Type B pancreatic cell (in vitro differentiated cells): Measurements from ENCODE around the gene B3GALT2. TPM values are rescaled to one million over a fixed set of nuclear protein-coding genes. Genes with fewer than 3 reads are reported as not detected.
"Not testable (repeated sequence)": the region's sequence is repeated elsewhere in the genome, so short reads cannot be mapped to it uniquely, and the experiment has no call there.

Experiments used
- DNase-seq: peaks from one replicate; pipeline ENCODE4 v3.0.0; 2021; ENCODE audit warnings: mixed read lengths; ENCODE audit not compliant: unreplicated experiment; ENCODE audit errors: extremely low spot score
- H3K27ac Mint-ChIP-seq: 2 replicates; pipeline ENCODE4 v1.8.0; 2021; ENCODE audit warnings: mild to moderate bottlenecking, mixed read lengths
- H3K27me3 Mint-ChIP-seq: 2 replicates; pipeline ENCODE4 v1.8.0; 2021; ENCODE audit warnings: mixed read lengths
- H3K36me3 Mint-ChIP-seq: 2 replicates; pipeline ENCODE4 v1.8.0; 2021; ENCODE audit warnings: mixed read lengths
- H3K4me1 Mint-ChIP-seq: one replicate; pipeline ENCODE4 v1.8.0; 2021; ENCODE audit warnings: mixed read lengths; ENCODE audit not compliant: unreplicated experiment
- H3K4me3 Mint-ChIP-seq: 2 replicates; pipeline ENCODE4 v1.8.0; 2021; ENCODE audit warnings: mild to moderate bottlenecking, mixed read lengths
- H3K9me3 Mint-ChIP-seq: 2 replicates; pipeline ENCODE4 v1.8.0; 2021; ENCODE audit warnings: mixed read lengths
- total RNA-seq: library from RNA; stranded (reverse); gene quantifications from 2 replicates; pipeline ENCODE4 v1.2.1, GENCODE V29; 2021; ENCODE audit warnings: low replicate concordance
- TF ChIP-seq, protein P1 (sequence below): fragments of 200-600 bp; sonication (generic); conservative IDR thresholded peaks from 2 replicates; pipeline ENCODE4 v1.5.0; 2021; ENCODE audit warnings: antibody characterized with exemption, mild to moderate bottlenecking

Gene B3GALT2
- total RNA-seq, 1 donor from 2014 or later: 3.2 TPM

DNA sequence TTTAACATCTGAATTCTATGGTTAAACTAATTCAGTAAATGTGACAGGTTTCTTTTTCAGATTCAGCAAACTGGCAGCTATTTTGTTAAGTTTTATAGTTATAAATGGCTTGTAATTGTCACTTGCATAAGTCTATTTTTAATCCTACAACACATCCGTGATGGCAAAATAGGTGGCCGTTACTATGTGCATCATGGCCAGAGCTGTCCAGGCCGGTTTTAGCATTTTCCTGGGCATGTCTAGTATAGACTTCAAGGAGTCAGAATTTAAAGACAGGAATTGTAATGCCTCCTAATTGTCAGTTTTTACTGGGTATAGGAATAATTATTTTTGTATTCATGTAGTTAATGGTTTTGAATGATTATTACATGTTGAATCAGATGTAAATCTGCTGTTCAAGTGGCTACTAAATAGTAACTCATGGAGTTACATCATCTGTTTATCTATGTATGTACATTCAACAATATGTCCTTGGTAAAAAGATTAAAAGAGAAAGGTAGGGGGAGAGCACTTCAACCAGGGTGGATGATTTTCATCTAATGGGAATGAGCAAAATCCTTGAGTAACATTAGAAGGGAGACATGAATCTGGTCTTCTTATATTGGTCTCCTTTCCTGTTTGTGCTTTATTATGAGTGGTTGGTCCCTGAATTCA, 3.2 kb upstream of the B3GALT2 start:
- peak overlapping the region; percentile 10 for H3K4me3 Mint-ChIP-seq
- TF ChIP-seq, protein P1, sequence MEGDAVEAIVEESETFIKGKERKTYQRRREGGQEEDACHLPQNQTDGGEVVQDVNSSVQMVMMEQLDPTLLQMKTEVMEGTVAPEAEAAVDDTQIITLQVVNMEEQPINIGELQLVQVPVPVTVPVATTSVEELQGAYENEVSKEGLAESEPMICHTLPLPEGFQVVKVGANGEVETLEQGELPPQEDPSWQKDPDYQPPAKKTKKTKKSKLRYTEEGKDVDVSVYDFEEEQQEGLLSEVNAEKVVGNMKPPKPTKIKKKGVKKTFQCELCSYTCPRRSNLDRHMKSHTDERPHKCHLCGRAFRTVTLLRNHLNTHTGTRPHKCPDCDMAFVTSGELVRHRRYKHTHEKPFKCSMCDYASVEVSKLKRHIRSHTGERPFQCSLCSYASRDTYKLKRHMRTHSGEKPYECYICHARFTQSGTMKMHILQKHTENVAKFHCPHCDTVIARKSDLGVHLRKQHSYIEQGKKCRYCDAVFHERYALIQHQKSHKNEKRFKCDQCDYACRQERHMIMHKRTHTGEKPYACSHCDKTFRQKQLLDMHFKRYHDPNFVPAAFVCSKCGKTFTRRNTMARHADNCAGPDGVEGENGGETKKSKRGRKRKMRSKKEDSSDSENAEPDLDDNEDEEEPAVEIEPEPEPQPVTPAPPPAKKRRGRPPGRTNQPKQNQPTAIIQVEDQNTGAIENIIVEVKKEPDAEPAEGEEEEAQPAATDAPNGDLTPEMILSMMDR: no peak
- no peaks in the 10 kb centered on the region for H3K27me3 Mint-ChIP-seq
- peaks cover 20% of the 10 kb centered on the region for H3K36me3 Mint-ChIP-seq
- peak overlapping the region; percentile 35 for H3K27ac Mint-ChIP-seq
- H3K9me3 Mint-ChIP-seq: no peaks in the 10 kb centered on the region
- DNase-seq: no peak
- H3K4me1 Mint-ChIP-seq: peaks cover 27% of the 10 kb centered on the region

DNA sequence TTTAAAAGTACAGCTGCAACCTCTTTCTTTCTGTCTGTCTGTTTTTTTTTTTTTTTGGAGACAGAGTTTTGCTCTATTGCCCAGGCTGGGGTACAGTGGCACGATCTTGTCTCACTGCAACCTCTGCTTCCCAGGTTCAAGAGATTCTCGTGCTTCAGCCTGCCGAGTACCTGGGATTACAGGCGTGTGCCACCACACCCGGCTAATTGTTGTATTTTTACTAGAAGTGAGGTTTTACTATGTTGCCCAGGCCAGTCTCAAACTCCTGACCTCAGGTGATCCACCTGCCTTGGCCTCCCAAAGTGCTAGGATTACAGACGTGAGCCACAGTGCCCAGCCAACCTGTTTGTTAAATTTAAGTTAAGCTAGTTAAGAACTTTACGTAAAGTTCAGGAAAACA, 2.5 kb upstream of the B3GALT2 start:
- not testable (repeated sequence) for DNase-seq, H3K9me3 Mint-ChIP-seq, H3K4me3 Mint-ChIP-seq, H3K27me3 Mint-ChIP-seq
- Mint-ChIP-seq H3K27ac (peak overlapping the region; percentile 35), H3K36me3 (peaks cover 16% of the 10 kb centered on the region), H3K4me1 (peaks cover 27% of the 10 kb centered on the region)

DNA sequence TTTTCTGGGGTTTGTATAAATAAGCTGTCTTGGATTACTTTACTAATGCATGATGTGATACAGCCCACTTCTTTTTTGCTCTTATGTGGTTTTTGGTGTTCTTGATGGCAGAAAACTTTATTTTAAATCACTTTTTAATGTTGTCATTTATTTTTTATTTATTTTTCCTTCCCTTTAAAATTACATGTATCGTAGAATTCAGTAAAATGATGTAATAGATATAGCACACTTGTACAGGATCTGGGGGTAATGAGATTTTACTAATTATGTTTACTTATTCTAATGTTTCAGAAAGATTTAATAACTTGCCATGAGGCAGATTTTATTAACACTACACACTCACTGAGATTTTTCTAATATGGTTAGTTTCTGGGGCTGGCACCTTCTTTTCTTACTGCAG, 701 bp upstream of the B3GALT2 start:
- TF ChIP-seq, protein P1: no peak
- peaks cover 27% of the 10 kb centered on the region for H3K4me1 Mint-ChIP-seq
- no peaks in the 10 kb centered on the region for H3K9me3 Mint-ChIP-seq
- DNase-seq: no peak
- H3K36me3 Mint-ChIP-seq: peaks cover 9% of the 10 kb centered on the region
- no peak overlapping the region for H3K27ac Mint-ChIP-seq
- H3K27me3 Mint-ChIP-seq: no peaks in the 10 kb centered on the region
- H3K4me3 Mint-ChIP-seq: peak overlapping the region; percentile 83

DNA sequence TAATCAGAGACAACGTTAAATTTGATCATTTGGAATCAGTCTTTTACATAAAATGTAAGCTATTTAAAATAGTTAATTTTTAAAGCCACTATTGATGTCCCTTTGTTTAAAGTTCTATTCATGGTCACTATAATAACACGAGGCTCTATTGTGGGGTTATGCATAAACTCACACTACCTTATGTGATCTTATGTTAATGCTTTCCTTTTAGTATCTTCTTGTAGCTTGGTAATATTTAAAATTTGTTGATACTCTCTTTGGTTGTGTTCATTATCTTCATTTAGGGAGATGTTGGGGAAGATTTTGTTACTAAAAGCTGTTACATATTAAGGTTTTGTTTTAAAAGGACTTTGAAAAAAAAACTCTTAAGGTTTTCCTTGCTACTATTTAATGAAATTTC, 1.2 kb downstream of the B3GALT2 start:
- H3K4me3 Mint-ChIP-seq: peak overlapping the region; percentile 83

DNA sequence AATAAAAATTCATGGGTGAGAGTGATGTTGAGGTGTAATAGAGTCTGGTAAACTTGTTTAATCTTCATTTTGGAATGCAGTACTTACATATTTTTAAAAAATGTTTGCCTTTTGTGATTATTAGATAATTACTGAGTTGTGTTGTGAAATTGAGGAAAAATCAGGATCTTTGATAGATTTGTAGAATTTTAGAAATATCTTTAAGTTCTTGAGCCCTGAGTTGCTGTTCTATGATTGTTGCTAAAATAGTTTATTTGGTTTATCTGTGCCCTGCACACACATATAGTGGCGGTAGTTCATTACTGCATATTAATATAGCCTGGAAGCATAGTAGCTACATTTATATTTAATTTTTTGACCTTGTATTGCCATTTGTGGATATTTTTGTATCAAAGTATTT, 1.6 kb downstream of the B3GALT2 start:
- Mint-ChIP-seq H3K4me1 (peaks cover 30% of the 10 kb centered on the region), H3K9me3 (no peaks in the 10 kb centered on the region), H3K4me3 (peak overlapping the region; percentile 65), H3K27ac (no peak overlapping the region), H3K36me3 (peaks cover 3% of the 10 kb centered on the region), H3K27me3 (no peaks in the 10 kb centered on the region)
- DNase-seq: no peak
- TF ChIP-seq, protein P1: no peak

More for the DNA sequence above, 1.2 kb downstream of the B3GALT2 start:
- H3K4me1 Mint-ChIP-seq: peaks cover 30% of the 10 kb centered on the region
- H3K27ac Mint-ChIP-seq: no peak overlapping the region
- no peaks in the 10 kb centered on the region for H3K9me3 Mint-ChIP-seq
- H3K36me3 Mint-ChIP-seq: peaks cover 4% of the 10 kb centered on the region
- DNase-seq: no peak
- TF ChIP-seq, protein P1: no peak
- H3K27me3 Mint-ChIP-seq: no peaks in the 10 kb centered on the region

DNA sequence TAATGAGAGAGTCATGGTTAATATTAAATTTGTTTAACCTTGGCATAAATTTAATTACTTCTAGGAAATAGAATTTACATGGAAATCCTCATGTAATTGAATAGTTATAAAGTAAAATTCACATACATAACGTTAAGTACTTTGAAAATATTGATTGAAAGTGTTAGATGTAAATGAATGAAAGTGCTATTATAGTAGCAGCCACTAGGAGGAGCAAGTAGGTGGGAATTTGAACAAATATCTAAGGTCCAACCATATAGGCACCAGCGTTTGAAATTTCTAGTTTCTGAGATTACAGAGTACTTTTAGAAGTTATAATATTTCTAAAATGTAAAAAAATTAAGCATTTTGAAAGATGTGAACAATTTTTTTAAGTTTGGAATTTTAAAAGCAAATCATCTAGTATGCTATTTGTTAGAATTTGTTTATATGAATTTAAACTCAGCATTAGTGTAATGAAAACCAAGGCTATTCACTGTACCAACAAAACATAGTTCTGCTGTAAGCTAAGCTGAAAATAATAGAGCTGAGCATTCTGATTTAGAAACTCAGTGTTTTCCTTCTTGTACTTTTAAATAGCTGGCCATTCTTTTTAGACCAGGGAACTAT, 3.3 kb downstream of the B3GALT2 start:
- Mint-ChIP-seq H3K4me1 (peaks cover 30% of the 10 kb centered on the region), H3K36me3 (no peaks in the 10 kb centered on the region)
- no peak for DNase-seq

More for the DNA sequence above, 3.3 kb downstream of the B3GALT2 start:
- H3K27ac Mint-ChIP-seq: no peak overlapping the region
- no peaks in the 10 kb centered on the region for H3K27me3 Mint-ChIP-seq
- TF ChIP-seq, protein P1: peak; percentile 94
- no peaks in the 10 kb centered on the region for H3K9me3 Mint-ChIP-seq
- peak overlapping the region; percentile 75 for H3K4me3 Mint-ChIP-seq
